K562 (cell line): Measurements from ENCODE around the gene NISCH. TPM values are rescaled to one million over a fixed set of nuclear protein-coding genes. Genes with fewer than 3 reads are reported as not detected.
A peak's percentile ranks its signal among the peaks of the same experiment; 100 is the strongest.

ENCODE experiments used
- ATAC-seq: fragments of 200-7000 bp; cut with Tn5 transposase; 3 replicates; pipeline ENCODE4 v1.9.1; 2020; ENCODE audit warnings: moderate library complexity
- BruUV-seq: library from RNA; stranded (reverse); fragments of 400-500 nt; replicated peaks from 2 replicates; lab custom pipeline; 2021; lab: Mats Ljungman, UMichigan
- CTCF ChIA-PET: fragments of 300-600 bp; formaldehyde crosslinking; extraction: SDS; loops from one replicate; lab custom pipeline; 2021; ENCODE audit warnings: low intra/inter-chr PET ratio; lab: Yijun Ruan, JAX
- POLR2A ChIA-PET: fragments of 300-600, 350-650 bp; sonication (Branson Sonifier 250); formaldehyde crosslinking; extraction: SDS; loops from one replicate; lab custom pipeline; 2021; ENCODE audit warnings: antibody characterized with exemption, inconsistent platforms; lab: Yijun Ruan, JAX
- DNase-seq, 4 experiments: peaks; one replicate each; pipeline versions ENCODE4 v3.0.0 to v3.0.0-alpha.2; 2011 to 2018; ENCODE audit warnings: low spot score in 3 of 4, mixed read lengths in 3 of 4; ENCODE audit errors: extremely low read depth in 1 of 4
- FAIRE-seq: peaks from 2 replicates; lab custom pipeline; 2011; peaks lifted over from hg19 to GRCh38; lab: Jason Lieb, UNC
- H2AFZ ChIP-seq: 2 replicates; pipeline ENCODE4 v1.6.0; 2011; ENCODE audit warnings: low read depth, low read length, control low read depth, inconsistent platforms
- H3K27ac ChIP-seq: fragments of 200-600 bp; 3 replicates; pipeline ENCODE4 v1.8.0; 2011; ENCODE audit warnings: low read depth, mild to moderate bottlenecking, control low read depth, inconsistent platforms, low read length, moderate library complexity, mixed read lengths; ENCODE audit errors: extremely low read depth
- H3K27me3 ChIP-seq, 2 experiments: fragments of 300-600 bp in 1 of 2; 2 replicates in 1 of 2; 3 replicates in 1 of 2; pipeline versions ENCODE4 v1.6.0 to v1.8.0; 2011; ENCODE audit warnings: inconsistent platforms in 2 of 2, low read length in 2 of 2, mild to moderate bottlenecking in 1 of 2, mixed read lengths in 1 of 2, moderate library complexity in 1 of 2; ENCODE audit not compliant: control insufficient read depth in 2 of 2, insufficient read depth in 2 of 2
- H3K36me3 ChIP-seq: fragments of 300-600 bp; 3 replicates; pipeline ENCODE4 v1.8.0; 2011; ENCODE audit warnings: mild to moderate bottlenecking, low read length, inconsistent platforms; ENCODE audit not compliant: control insufficient read depth, insufficient read depth
- H3K4me1 ChIP-seq, 2 experiments: fragments of 200-600 bp in 1 of 2; replicated peaks in 1 of 2; 2 replicates in 1 of 2; 3 replicates in 1 of 2; pipeline versions ENCODE4 v1.5.1 to v1.8.0; 2011; ENCODE audit warnings: inconsistent platforms in 2 of 2, low read length in 2 of 2, mild to moderate bottlenecking in 1 of 2, mixed read lengths in 1 of 2, moderate library complexity in 1 of 2; ENCODE audit not compliant: control insufficient read depth in 2 of 2, insufficient read depth in 2 of 2
- H3K4me2 ChIP-seq: 2 replicates; pipeline ENCODE4 v1.6.1; 2011; ENCODE audit warnings: low read length, control low read depth, inconsistent platforms, mixed read lengths; ENCODE audit not compliant: insufficient read depth
- H3K4me3 ChIP-seq: fragments of 200-600 bp; sonication (generic), shearing (Covaris generic); 2 replicates; pipeline ENCODE4 v1.5.1; 2016; ENCODE audit warnings: control low read depth, inconsistent platforms
- H3K79me2 ChIP-seq: fragments of 200-600 bp; 3 replicates; pipeline ENCODE4 v1.8.0; 2011; ENCODE audit warnings: low read length, inconsistent platforms; ENCODE audit not compliant: control insufficient read depth, insufficient read depth
- H3K9ac ChIP-seq, 2 experiments: 2 replicates each; pipeline versions ENCODE4 v1.6.0 to v1.6.1; 2011; ENCODE audit warnings: low read depth in 2 of 2, low read length in 2 of 2, control low read depth in 1 of 2, inconsistent platforms in 1 of 2, mild to moderate bottlenecking in 1 of 2, mixed read lengths in 1 of 2; ENCODE audit not compliant: insufficient read depth in 1 of 2
- H3K9me1 ChIP-seq: one replicate; pipeline ENCODE4 v1.6.0; 2011; ENCODE audit warnings: inconsistent platforms, mild to moderate bottlenecking, low read length, moderate library complexity; ENCODE audit not compliant: control insufficient read depth, insufficient read depth
- H3K9me3 ChIP-seq: replicated peaks from 2 replicates; pipeline ENCODE4 v1.5.1; 2011; ENCODE audit warnings: low read depth, low read length, inconsistent platforms; ENCODE audit not compliant: control insufficient read depth, insufficient read depth
- H4K20me1 ChIP-seq: replicated peaks from 2 replicates; pipeline ENCODE4 v1.6.1; 2011; ENCODE audit warnings: low read length, inconsistent platforms, mixed read lengths; ENCODE audit not compliant: control insufficient read depth, insufficient read depth
- BCL6 ChIP-seq: fragments of 250-450 bp; sonication (Bioruptor Pico); IDR thresholded peaks from 2 replicates; pipeline ENCODE4 v1.4.0; 2020
- POLR2AphosphoS5 ChIP-seq: IDR thresholded peaks from 2 replicates; pipeline ENCODE4 v1.6.1; 2011; ENCODE audit warnings: mild to moderate bottlenecking, low read depth, low read length, moderate library complexity; ENCODE audit not compliant: control insufficient read depth, insufficient read depth
- TEAD2 ChIP-seq: fragments of 450-650 bp; IDR thresholded peaks from 2 replicates; pipeline ENCODE4 v1.6.1; 2016; ENCODE audit warnings: missing genetic modification characterization, control low read depth, missing compliant biosample characterization
- ZNF316 ChIP-seq: fragments of 450-650 bp; IDR thresholded peaks from 2 replicates; pipeline ENCODE4 v1.6.1; 2016
- WGBS: fragments of 100-300 bp; shearing (Covaris generic); methylation state at CpG from one replicate; pipeline ENCODE4 v1.1.6; 2016; ENCODE audit warnings: low coverage, mixed read lengths; ENCODE audit not compliant: insufficient coverage; ENCODE audit errors: missing lambda C conversion rate; 5-methylcytosine and 5-hydroxymethylcytosine counted together
- in situ Hi-C: fragments of 300-500 bp; cut with MboI; formaldehyde crosslinking; loops from 4 replicates; pipeline ENCODE4 v1.15.0; 2018; ENCODE audit warnings: inconsistent platforms, mixed read lengths
- intact Hi-C: fragments of 100-400 bp; cut with micrococcal nuclease; formaldehyde crosslinking; loops from 2 replicates; pipeline ENCODE4 v1.14.2; 2022
- polyA plus RNA-seq, 8 experiments: library from polyadenylated mRNA; depleted of rRNA in 4 of 8; stranded (reverse) in 5 of 8; unstranded in 3 of 8; fragments of >200 nt; fragmentation: Nextera tagmentation in 2 of 8; fragmentation: Illumina TruSeq in 1 of 8; extraction: Ambion mirVana in 2 of 8; extraction: Trizol in 1 of 8; gene quantifications; 2 replicates each; pipeline versions ENCODE4 v1.2.1 to v1.2.3, GENCODE V29; 2011 to 2014; ENCODE audit warnings: inconsistent platforms in 1 of 8, missing spikeins in 1 of 8
- total RNA-seq, 7 experiments: library from RNA; depleted of rRNA in 6 of 7; stranded (reverse); fragments of >200 nt in 6 of 7; fragmentation: Illumina TruSeq in 2 of 7; extraction: Trizol in 2 of 7; gene quantifications; 2 replicates each; pipeline versions ENCODE4 v1.2.1 to v1.2.3, GENCODE V29; 2011 to 2021; ENCODE audit warnings: low replicate concordance in 1 of 7
- TF ChIP-seq, protein P1 (sequence below): IDR thresholded peaks from 3 replicates; pipeline ENCODE4 v1.6.1; 2011; ENCODE audit warnings: borderline replicate concordance, mild to moderate bottlenecking, moderate library complexity; ENCODE audit not compliant: insufficient read length; ENCODE audit errors: extremely low read depth

The NISCH gene
- total and polyA plus RNA-seq, 9 of the 15 experiments (the other 6 are each of a cell fraction or from before 2014, with no cell fraction given): 0.44 to 43.5 (median 23.4) TPM

DNA sequence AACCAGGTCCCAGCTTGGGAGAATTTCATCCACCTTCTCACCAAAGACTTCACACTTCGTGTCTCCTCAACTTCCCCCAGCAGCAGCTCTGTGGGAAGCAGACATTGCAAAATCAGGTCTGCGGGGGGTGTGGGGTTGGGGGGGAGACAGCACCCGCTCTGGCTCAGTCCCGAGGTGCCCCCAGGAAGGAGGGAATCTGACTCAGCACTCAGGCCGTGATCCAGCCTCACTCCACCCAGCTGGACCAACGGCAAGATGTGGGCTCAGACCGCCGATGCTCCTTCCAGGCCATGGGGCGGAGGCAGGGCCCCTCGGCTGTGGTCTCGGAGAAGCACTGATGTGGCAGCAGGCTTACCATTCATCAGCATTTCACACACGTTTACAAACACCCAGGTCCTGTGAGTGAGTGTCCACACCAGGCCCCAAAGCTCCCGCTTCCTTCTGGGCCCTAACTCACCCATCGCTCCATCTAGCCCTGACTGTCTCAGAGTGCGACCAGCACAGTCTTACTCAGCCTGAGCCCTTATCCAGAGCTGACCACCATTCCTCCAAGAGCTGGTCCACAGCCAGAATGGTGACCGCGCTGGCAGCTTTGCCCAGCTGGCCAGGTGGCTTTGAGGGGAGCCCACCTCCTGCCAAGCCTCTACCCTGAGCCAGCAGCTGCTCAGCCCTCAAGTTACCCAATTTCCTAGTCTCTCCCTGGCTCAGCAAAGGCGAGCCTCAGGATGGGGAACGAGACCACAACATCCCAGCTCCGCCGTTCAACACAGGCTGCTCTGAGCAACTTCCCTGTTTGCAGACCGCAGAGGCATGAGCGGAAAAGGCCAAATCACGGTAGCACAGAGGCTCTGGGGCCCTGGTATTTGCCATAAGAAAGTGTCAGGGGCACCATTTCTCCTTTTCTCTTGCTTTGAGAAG is 43.0 kb downstream of the NISCH start (continued):
- TF ChIP-seq, protein P1, sequence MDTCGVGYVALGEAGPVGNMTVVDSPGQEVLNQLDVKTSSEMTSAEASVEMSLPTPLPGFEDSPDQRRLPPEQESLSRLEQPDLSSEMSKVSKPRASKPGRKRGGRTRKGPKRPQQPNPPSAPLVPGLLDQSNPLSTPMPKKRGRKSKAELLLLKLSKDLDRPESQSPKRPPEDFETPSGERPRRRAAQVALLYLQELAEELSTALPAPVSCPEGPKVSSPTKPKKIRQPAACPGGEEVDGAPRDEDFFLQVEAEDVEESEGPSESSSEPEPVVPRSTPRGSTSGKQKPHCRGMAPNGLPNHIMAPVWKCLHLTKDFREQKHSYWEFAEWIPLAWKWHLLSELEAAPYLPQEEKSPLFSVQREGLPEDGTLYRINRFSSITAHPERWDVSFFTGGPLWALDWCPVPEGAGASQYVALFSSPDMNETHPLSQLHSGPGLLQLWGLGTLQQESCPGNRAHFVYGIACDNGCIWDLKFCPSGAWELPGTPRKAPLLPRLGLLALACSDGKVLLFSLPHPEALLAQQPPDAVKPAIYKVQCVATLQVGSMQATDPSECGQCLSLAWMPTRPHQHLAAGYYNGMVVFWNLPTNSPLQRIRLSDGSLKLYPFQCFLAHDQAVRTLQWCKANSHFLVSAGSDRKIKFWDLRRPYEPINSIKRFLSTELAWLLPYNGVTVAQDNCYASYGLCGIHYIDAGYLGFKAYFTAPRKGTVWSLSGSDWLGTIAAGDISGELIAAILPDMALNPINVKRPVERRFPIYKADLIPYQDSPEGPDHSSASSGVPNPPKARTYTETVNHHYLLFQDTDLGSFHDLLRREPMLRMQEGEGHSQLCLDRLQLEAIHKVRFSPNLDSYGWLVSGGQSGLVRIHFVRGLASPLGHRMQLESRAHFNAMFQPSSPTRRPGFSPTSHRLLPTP: no peak
- TF ChIP-seq TEAD2 (tag): no peak
- no peak for TF ChIP-seq BCL6 (CRISPR knock-in tag)
- peak; percentile 55 for TF ChIP-seq ZNF316

DNA sequence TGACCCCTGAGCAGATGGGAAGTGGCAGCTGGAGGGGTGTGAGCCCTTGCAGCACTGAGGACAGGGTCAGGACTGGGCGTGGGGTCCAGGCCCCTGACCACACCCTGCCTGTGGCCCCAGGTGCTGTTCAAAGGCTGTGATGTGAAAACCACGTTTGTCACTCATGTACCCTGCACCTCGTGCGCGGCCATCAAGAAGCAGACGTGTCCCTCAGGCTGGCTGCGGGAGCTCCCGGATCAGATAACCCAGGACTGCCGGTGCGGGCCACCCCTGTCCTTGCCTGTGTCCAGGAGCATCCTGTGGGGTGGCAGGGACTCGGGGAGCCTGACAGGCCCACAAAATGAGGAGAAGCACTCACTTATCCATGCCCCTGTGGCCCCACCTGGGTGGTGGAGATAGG is 45.6 kb downstream of the NISCH start:
- Histone ChIP-seq H3K9me1 (no peaks in the 10 kb centered on the region), H3K27ac (no peak overlapping the region), H3K4me1 (peaks cover 5 to 46% of the 10 kb centered on the region in 2 experiments; a peak in 3 of 5 replicates), H3K4me2 (no peak overlapping the region), H3K36me3 (no peaks in the 10 kb centered on the region), H3K79me2 (no peaks in the 10 kb centered on the region), H4K20me1 (no peaks in the 10 kb centered on the region), H3K27me3 (no peaks in the 10 kb centered on the region), H3K4me3 (no peak overlapping the region), H3K9me3 (no peaks in the 10 kb centered on the region), H3K9ac (no peak overlapping the region), H2AFZ (no peak overlapping the region)
- in situ Hi-C loops (no loop called here), intact Hi-C loops (no loop called here)
- ChIA-PET POLR2A (interaction anchor here (0.8 to 0.9 kb wide), 2 partner anchors 9 to 10 kb away, joined by 3 read pairs; no protein-coding TSS in a partner anchor), CTCF (no interaction called here)
- 15% methylated on average over 6 of the region's 11 CpGs for WGBS
- BruUV-seq: no TSS peak
- ATAC-seq: 0 out of 3 replicates have a peak, but pooled peaks have one; percentile 17
- no peak for DNase-seq
- FAIRE-seq: no peak
- no peak for TF ChIP-seq POLR2AphosphoS5
